ENCODE data around the gene DIDO1.

Gene DIDO1

GRCh38 chr20:62834967-62835730 is 91.2 kb downstream of the DIDO1 start:
- DNase-seq (ENCODE audit: low read depth), result no peak

- no peak for DNase-seq (ENCODE audit: low read depth)
Observed at GRCh38 chr20:62832951-62833391, 93.3 kb downstream of the DIDO1 start.

GRCh38 chr20:62832212-62832922 is 93.9 kb downstream of the DIDO1 start:
- DNase-seq (ENCODE audit: low read depth), result no peak

- DNase-seq (ENCODE audit: low read depth), result no peak
Observed at GRCh38 chr20:62831854-62832211, 94.5 kb downstream of the DIDO1 start.

- no peak for DNase-seq (ENCODE audit: low read depth)
Observed at GRCh38 chr20:62831361-62831788, 94.9 kb downstream of the DIDO1 start.

GRCh38 chr20:62830821-62831220 is 95.5 kb downstream of the DIDO1 start:
- no peak for DNase-seq (ENCODE audit: low read depth)

- no peak for DNase-seq (ENCODE audit: low read depth)
Observed at GRCh38 chr20:62830251-62830650, 96.1 kb downstream of the DIDO1 start.

- no peak for DNase-seq (ENCODE audit: low read depth)
Observed at GRCh38 chr20:62829231-62830230, 96.8 kb downstream of the DIDO1 start.

- no peak for DNase-seq (ENCODE audit: low read depth)
Observed at GRCh38 chr20:62828511-62829230, 97.6 kb downstream of the DIDO1 start.

GRCh38 chr20:62828051-62828450 is 98.3 kb downstream of the DIDO1 start:
- DNase-seq (ENCODE audit: low read depth), result no peak
